ENCODE measurements around the gene RPS10.

The RPS10 gene

GRCh38 chr6:34425498-34426410 is at the start of gene RPS10:
TSS of gene RPS10 (minus strand) at chr6:34426069. CDS start at chr6:34425221, 848 bp downstream.
- peak; percentile 81 for DNase-seq

- DNase-seq = no peak
Observed at GRCh38 chr6:34475238-34475682, 49.4 kb upstream of the RPS10 start.

- DNase-seq = no peak
Observed at GRCh38 chr6:34474754-34475153, 48.9 kb upstream of the RPS10 start.

GRCh38 chr6:34473967-34474366 is 48.1 kb upstream of the RPS10 start:
- DNase-seq = no peak

- no peak for DNase-seq
Observed at GRCh38 chr6:34472425-34472824, 46.6 kb upstream of the RPS10 start.

- no peak for DNase-seq
Observed at GRCh38 chr6:34469499-34469898, 43.6 kb upstream of the RPS10 start.

GRCh38 chr6:34468378-34468892 is 42.6 kb upstream of the RPS10 start:
- DNase-seq = no peak

- DNase-seq = no peak
Observed at GRCh38 chr6:34466242-34467185, 40.6 kb upstream of the RPS10 start.

- DNase-seq = no peak
Observed at GRCh38 chr6:34465531-34466241, 39.8 kb upstream of the RPS10 start, which contains the start of gene PACSIN1. TSS of gene PACSIN1 (plus strand) at chr6:34466076. CDS start at chr6:34526306, 60,230 bp downstream.

- DNase-seq = no peak
Observed at GRCh38 chr6:34463849-34464248, 38.0 kb upstream of the RPS10 start.

GRCh38 chr6:34463299-34463698 is 37.4 kb upstream of the RPS10 start:
- DNase-seq = no peak

- DNase-seq = no peak
Observed at GRCh38 chr6:34462551-34462971, 36.7 kb upstream of the RPS10 start.

GRCh38 chr6:34462010-34462409 is 36.1 kb upstream of the RPS10 start:
- DNase-seq = no peak

GRCh38 chr6:34460796-34461507 is 35.1 kb upstream of the RPS10 start:
- no peak for DNase-seq

- peak; percentile 21 for DNase-seq
Observed at GRCh38 chr6:34459899-34460593, 34.2 kb upstream of the RPS10 start.

- no peak for DNase-seq
Observed at GRCh38 chr6:34457742-34458735, 32.2 kb upstream of the RPS10 start.

- DNase-seq = no peak
Observed at GRCh38 chr6:34457382-34457741, 31.5 kb upstream of the RPS10 start.

GRCh38 chr6:34455831-34456230 is 30.0 kb upstream of the RPS10 start:
- DNase-seq = no peak

GRCh38 chr6:34451192-34451591 is 25.3 kb upstream of the RPS10 start:
- no peak for DNase-seq

GRCh38 chr6:34447910-34448309 is 22.0 kb upstream of the RPS10 start:
- no peak for DNase-seq
